ENCODE data around the gene TAX1BP3.

GRCh38 chr17:3641014-3641413 is 27.4 kb downstream of the TAX1BP3 start:
- TF ChIP-seq CTCF (conservative IDR thresholded peaks at IDR 0.05; ENCODE audit: low read depth in 2 of 2), result no peak
- TF ChIP-seq EZH2 (IDR thresholded peaks at IDR 0.05; ENCODE audit: low read depth, unreplicated experiment), result no peak
- TF ChIP-seq REST (IDR thresholded peaks at IDR 0.05; ENCODE audit: unreplicated experiment), result no peak
- TF ChIP-seq EZH2phosphoT487 (IDR thresholded peaks at IDR 0.05; ENCODE audit: unreplicated experiment), result no peak
- TF ChIP-seq POLR2AphosphoS5 (IDR thresholded peaks at IDR 0.05; ENCODE audit: low read depth), result no peak
- no peak for TF ChIP-seq CREB1 (CRISPR knock-in tag; IDR thresholded peaks at IDR 0.05; ENCODE audit: low read depth)
- TF ChIP-seq ZNF462 (CRISPR knock-in tag; IDR thresholded peaks at IDR 0.05), result no peak
- no peak for TF ChIP-seq JUNB (IDR thresholded peaks at IDR 0.05; ENCODE audit: unreplicated experiment)
- TF ChIP-seq ZNF114 (CRISPR knock-in tag; IDR thresholded peaks at IDR 0.05), result no peak
- no peak for TF ChIP-seq ZNF331 (CRISPR knock-in tag; IDR thresholded peaks at IDR 0.05; ENCODE audit: low read depth)
- no peak for TF ChIP-seq STAT1 (IDR thresholded peaks at IDR 0.05; ENCODE audit: unreplicated experiment)
- TF ChIP-seq NANOG (IDR thresholded peaks at IDR 0.05; ENCODE audit: borderline replicate concordance), result no peak
- no peak for TF ChIP-seq ETS1 (IDR thresholded peaks at IDR 0.05)

Measured in GM23338 (cell line).